Fibroblast of skin of left biceps (primary cell): ENCODE data around the gene SFXN4.
"Not testable (repeated sequence)": the region's sequence is repeated elsewhere in the genome, so short reads cannot be mapped to it uniquely, and the experiment has no call there.

Experiments
- DNase-seq, 2 experiments: peaks; one replicate each; pipeline ENCODE4 v3.0.0-alpha.2; 2013; ENCODE audit warnings: low read depth in 2 of 2

Gene SFXN4

DNA sequence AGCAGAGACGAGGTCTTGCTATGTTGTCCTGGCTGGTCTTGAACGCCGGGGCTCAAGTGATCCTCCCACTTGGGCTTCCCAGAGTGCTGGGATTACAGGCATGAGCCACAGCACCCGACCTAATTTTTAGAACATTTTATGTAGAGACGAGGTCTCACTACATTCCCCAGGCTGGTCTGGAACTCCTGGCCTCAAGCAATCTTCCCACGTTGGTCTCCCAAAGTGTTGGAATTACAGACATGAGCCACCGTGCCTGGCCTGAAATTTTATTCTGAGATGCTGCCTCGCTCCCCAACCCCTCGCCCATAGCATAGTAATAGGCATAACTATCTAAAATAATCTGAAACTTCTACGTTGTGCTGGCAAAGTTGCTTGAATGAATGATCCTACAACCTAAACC lies 21.9 kb downstream of the SFXN4 start:
- no peak for DNase-seq

DNA sequence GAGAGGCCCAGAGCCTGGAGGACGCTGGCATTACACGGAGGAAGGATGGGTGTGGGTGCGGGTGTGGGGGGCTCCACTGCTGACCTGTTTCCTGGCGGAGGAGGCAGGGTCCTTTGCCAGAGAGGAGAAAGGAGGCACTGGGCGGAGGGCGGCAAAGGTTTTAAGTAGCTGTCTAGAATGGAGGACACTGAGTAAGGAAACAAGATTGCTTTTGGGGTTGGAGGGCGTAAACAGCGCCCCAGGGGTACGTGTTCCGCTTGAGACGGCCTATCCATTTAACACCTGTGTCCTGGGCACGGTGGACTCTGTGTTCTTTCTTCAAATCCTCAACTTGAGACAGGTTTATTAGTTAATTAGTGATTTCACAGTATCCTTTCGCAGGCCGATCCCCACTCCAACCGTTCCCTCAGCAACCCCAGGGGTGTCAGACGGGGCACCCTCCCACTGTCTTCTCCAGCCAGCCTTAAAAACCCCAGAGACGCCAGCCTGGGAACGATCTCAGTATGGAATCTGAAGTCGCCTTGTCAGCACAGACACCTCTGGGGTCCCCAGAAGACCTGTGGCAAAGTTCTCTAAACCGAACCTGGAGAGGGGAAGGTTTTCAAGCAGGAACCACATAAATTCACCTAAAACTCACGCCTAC lies 24.8 kb downstream of the SFXN4 start:
- DNase-seq, result no peak

DNA sequence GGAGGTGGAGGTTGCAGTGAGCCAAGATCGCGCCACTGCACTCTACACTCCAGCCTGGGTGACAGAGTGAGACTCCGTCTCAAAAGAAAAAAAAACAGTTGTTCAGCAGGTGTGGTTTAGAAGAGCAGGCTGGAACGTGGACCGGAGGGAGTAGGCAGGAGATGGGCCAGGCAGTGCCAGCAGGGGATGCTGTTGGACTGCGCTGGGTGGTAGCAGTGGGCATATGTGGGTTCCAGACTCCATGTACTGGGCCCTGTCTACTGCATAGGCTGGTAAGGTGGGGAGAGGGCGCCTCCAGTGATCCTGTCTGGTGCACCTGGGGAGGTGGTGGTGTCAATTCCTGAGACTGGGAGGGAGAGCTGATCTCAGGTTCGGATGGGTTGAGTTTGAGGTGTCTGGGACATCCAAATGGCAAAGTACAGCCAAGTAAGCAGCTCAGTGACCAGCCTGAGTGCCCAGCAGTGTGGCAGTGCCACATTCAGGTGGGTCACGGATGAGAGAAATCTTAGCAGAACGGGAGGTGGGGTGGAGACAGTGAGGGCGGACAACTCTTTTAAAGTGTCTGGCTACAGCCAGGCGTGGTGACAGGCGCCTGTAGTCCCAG lies 25.9 kb downstream of the SFXN4 start:
- no peak for DNase-seq

DNA sequence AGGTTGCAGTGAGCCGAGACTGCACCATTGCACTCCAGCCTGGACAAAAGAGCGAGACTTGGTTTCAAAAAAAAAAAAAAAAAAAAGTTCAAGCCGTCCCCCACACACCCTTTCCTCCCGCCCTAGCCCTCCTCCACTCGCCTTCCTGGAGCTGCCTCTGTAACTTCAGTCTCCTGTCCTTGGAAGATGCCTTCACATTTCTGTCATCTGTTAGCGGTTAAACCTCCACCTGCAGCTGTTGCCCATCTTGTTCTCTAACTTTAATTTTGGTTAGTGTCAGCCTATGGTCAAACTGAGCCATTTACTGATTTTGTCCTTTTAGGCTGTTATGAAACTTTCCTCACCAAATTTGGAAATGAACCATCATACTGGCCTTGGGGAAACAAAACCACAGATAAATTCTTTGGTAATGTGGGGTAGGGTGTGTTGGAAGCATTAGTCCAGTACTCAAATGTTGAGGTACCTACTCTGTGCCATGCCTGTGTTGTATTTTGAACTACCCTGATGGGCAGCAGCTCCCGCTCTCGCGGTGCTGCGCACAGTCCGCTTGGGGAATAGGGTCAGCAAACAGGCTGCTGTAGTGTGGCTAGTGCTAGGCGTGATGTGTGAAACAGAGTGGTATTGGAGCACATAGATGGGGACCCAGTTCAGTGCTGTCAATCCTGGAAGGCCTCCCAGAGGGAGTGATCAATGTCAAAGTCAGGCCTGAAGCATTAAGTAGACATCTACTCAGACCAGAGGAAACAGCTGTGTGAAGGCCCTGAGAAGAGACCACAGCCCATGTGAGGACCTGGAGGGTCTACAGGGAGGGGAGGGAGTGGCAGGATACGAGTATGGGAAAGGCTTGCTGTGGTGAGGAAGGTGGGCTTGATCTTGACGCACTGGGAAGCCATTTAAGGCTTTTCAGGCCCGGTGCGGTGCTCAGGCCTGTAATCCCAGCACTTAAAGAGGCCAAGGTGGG lies 26.9 kb downstream of the SFXN4 start:
- no peak for DNase-seq

DNA sequence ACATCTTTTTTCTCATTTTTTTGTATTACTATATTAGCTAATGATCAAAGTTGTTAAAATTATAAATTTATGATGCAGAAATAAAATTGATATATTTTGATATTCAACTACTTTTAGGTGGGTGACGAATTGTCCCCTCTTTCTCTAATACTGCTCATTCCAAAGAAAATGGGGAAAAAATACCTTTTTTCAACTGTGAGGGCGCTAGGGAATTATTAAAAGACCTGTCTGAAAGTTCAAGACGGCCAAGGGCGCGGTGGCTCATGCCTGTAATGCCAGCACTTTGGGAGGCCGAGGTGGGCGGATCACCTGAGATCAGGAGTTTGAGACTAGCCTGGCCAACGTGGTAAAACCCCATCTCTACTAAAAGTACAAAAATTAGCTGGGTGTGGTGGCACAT lies 27.6 kb downstream of the SFXN4 start:
- DNase-seq, result not testable (repeated sequence)

DNA sequence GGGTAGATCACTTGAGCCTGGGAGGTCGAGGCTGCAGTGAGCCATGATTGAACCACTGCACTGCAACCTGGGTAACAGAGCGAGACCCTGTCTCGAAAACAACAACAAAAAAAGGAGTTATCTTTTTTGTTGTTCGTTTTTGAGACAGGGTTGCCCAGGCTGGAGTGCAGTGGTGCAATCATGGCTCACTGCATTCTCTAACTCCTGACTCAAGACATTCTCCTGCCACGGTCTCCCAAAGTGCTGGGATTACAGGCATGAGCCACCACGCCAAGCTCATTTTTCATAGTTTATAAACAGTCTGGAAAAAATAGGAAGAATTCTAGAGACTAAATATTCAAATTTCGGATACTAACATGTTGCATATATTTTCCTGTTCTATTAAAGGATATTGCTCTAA lies 29.4 kb downstream of the SFXN4 start:
- no peak for DNase-seq

DNA sequence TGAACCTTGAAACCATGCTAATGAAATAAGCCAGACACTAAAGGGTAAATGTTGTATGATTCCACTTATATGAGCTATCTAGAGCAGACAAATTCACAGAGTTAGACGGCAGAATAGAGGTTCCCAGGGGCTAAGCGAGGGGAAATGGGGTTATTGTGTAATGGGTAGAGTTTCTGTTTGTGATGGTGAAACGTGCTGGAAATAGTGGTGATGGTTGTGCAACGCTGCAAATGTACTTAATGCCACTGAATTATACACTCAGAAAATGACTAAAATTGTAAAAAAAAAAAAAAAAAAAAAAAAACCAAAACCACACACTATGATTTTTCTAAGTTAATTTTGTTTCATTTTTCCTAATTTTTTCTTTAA lies 30.0 kb downstream of the SFXN4 start:
- peak; percentile 33 to 41 for DNase-seq

DNA sequence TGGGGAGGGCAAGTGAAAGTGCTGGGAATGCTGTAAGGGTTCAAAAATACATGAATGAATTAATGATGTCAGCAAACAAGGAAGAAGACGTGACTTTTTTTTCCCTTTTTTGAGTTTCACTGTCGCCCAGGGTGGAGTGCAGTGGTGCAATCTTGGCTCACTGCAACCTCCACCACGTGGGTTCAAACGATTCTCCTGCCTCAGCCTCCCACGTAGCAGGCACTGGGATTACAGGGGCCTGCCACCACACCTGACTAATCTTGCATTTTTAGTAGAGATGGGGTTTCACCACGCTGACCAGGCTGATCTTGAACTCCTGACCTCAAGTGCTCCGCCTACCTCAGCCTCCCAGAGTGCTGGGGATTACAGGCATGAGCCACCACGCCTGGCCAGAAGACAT lies 31.6 kb downstream of the SFXN4 start:
- no peak for DNase-seq

DNA sequence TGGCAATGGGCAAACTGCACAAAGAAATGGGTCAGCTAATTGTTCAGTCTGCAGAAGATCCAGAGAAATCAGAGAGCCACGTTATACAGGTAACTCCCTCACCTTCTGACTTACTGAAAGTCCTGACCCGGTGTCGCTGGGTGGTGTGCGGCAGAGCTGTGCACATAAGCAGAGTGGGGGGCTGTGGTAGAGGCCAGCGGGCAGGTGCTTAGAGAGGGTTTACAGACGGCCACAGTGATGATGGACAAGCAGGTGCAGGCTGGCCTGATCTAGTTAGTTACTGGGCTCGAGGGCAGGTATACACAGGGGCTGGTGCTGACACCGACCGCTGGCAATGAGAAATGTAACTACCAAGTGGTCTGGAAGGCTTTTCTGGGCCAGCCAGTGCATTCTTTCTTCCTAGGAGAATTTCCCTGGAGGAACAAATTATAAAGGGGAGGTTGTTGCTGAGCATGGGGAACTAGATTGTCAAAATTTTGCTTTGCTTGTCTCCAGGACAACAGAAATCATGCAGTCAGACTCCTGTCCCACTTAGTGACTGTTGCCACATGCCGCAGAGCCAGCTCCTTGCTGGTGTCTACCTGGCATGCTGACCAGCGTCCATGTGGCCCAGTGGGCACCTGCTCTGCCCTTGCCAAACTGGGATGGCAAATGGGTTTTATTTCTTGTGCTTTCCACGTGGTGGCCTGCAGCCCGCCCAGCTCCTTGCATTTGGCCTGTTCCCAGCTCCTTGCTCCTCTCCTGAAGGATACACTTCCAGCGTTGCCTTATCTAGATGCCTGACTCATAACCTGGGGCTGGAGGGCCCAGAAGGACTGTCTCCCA lies 32.8 kb downstream of the SFXN4 start:
- DNase-seq, result no peak

DNA sequence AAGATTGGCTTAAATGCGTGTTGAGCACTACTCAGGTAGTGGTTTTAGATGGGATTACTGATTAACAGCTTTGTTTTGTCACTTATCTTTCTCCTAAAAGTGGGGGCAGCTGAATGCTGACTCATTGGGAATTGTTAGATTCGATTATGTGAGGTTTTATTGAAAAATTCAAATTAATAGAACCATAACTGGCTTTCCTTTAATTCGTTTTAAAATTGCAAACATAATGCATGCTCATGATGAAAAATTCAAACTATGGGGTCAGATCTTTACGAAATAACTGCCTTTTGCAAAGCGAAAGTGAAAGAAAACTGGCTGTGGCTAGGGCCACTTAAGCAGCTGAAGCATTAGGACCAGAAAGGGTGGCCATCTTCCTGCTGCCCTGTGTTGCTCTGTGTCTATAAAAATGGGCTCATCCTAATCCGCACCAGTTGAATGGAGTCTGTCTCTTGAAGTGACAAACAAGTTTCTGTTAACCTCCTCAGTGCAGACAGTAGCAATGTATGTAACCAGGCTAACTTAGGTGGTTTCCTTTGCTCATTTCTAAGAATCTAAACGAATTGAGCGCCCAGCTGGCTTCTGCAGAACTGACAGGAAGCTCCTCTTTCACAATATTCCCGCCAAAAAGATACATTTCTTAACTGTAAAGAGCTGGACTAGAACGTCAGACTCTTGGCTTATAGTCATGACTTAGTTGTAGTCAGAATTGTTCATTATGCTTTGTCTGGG lies 33.8 kb downstream of the SFXN4 start:
- no peak for DNase-seq

DNA sequence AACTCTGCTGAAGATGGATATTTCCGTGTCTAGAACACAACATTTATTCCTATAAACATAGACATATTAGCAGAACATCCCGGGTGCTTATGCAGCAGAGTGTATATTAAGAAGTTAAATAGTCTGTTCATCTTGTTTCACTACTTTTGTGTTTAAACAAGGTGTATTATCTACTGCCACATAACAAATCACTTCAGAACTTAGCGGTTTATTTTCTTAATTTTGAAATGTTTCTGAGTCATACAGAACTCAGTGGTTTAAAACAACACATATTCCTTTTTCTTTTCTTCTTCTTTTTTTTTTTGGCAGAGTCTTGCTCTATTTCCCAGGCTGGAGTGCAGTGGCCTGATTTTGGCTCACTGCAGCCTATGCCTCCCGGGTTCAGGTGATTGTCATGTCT lies 35.8 kb downstream of the SFXN4 start:
- DNase-seq, result no peak

DNA sequence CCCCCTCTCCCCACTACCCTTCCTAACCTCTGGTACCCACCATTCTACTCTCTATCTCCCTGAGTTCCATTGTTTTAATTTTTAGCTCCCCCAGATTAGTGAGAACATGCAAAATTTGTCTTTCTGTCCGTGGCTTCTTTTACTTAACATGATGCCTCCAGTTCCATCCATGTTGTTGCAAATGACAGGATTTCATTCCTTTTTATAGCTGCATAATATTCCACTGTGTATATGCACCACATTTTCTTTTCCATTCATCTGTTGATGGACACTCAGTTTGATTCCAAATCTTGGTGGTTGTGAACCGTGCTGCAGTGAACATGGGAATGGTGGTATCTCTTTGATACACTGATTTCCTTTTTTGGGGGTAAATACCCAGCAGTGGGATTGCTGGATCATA lies 39.6 kb downstream of the SFXN4 start:
- DNase-seq, result no peak

DNA sequence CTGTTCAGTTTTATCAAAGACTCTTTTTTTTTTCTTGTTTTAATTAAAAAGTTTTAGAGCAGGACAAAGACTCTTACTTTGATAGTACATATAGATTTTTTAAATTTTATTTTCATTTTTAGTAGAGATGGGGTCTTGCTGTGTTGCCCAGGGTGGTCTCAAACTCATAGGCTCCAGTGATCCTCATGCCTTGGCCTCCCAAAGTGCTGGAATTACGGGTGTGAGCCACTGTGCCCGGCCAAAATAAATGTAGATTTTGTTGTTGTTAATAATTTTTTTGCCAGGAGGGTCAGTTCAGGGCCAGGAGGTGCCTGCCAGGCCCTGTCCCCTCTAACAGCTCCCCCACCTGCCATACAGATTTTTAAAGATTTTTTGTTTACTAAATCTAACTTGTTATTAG lies 44.6 kb downstream of the SFXN4 start:
- no peak for DNase-seq

DNA sequence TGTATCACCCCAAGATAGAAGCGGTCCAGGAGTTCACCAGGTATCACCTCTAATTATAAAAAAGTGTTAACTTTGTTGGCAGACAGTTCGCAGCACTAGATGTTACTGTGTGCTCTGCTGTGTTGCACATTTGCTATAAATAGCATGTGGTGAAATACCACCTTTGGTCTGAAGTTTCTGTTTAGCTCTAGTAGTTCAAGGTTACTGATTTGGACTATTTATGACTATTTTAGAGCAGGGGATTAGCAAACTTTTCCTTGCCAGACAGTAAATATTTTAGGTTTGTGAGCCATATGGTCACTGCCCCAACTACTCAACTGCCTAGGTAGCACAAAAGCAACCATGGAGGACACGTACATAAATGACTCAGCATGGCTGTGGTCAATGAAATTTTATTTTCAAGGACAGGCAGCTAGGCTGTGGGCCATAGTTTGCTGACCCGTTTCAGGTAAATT lies 45.1 kb downstream of the SFXN4 start:
- no peak for DNase-seq

DNA sequence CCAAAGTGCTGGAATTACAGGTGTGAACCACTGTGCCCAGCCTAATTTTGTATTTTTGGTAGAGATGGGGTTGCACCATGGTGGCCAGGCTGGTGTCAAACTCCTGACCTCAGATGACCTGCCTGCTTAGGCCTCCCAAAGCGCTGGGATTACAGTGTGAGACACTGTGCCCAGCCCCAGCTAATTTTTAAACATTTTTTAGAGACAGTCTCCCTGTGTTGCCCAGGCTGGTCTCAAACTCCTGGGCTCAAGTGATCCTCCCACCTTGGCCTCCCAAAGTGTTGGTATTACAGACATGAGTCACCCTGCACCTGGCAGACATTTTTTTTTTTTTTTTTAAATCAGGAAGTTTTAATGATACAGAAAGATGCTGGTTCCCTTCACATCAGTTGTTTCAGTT lies 46.1 kb downstream of the SFXN4 start:
- no peak for DNase-seq

DNA sequence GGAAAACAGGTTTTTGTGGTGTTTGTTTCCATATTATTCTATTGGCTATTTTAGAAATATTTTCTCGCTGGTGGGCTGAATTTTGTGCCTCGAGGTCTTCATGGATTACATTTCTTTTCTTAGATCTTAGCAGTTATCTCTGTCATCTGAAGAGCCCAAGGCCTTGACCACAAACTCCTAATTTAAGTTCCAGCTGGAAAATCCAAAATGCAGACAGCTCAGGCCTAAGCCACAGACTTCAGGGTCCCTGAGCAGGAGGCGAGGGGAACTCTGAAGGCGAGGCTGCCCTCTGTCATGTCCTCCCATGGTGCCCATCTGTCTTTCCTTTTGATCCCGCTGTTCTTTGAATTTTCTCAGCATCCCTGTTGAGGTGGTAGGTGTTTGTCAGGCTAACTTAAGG lies 47.3 kb downstream of the SFXN4 start:
- no peak for DNase-seq

DNA sequence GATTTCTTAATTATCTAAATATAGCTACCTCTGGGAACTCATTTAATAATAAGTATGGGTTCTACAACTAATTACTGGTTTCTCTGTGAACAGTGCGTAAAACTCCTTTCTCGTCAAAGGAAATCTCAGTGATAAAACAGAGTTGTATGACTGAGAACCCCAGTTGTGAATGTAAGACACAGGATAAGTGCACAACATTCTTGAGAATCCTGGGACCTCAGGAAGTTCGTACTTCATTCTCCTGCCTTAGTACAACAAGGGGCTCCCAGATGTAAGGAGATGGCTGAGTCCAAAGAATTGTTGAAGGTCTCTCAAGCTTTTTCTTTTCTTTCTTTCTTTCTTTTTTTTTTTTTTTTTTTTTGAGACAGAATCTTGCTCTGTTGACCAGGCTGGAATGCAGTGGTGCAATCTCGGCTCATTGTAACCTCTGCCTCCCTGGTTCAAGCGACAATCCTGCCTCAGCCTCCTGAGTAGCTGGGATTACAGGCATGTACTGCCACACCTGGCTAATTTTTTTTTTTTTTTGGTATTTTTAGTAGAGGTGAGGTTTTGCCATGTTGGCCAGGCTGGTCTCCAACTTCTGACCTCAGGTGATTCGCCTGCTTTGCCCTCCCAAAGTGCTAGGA lies 49.1 kb downstream of the SFXN4 start:
- no peak for DNase-seq

DNA sequence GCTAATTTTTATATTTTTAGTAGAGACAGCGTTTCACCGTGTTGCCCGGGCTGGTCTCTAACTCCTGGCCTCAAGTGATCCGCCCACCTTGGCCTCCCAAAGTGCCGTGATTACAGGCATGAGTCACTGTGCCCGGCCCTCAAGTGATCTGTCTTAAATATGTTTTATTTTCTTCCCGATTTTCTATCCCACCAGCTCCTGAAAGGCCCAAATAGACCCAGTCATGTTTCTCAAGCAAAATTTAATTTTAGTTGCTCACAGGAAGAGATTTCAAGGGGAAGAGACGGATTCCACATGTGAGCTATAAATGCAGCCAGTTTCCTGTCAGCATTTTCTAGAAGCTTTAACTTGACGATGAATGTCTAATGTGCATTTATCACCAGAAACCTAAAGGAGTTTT lies 49.6 kb downstream of the SFXN4 start:
- DNase-seq, result no peak

DNA sequence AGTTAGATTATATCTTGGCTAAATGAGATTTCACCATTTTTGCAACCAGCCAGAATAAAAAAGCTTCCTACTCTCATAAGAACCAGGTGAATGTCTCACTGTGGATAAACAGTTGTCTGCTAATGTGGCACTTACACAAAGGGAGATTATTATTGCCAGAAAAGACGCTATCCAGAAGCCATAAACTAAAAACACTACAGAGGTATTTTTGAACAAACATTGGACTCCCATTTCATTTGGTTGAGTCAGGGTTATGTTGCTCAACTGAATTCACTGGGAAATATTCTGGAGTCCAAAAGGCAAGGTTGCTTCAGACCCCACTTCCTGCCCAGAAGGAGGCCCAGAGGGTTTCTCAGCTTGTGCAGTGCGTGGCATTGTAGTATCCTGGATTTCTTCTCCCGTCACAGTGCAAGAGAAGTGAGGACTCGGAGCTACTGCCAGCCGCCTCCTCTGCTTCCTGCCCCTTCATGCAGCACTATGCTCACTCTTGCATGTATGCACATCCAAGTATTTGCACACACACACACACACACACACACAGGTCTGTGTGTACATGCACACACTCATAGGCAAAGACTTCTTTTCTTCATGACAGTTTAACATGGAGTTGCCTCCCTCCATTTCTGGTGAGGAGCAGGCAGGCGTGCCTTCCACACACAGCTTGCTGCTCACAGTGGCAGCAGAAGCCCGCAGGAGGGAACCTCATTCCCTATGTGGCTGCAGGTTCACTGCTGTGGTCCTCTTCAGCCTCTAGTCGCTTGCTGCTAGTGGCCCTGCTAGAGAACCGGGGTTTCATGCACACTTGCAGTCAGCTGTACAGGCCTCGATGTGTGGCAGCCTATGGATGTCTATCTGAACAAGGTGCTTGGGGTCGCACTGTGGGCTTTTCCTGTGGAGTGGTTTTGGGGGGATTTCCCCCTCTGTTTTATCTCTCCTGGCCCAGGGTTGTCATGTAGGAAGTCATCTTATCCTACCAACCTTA lies 51.5 kb downstream of the SFXN4 start:
- peak; percentile 54 to 58 for DNase-seq

DNA sequence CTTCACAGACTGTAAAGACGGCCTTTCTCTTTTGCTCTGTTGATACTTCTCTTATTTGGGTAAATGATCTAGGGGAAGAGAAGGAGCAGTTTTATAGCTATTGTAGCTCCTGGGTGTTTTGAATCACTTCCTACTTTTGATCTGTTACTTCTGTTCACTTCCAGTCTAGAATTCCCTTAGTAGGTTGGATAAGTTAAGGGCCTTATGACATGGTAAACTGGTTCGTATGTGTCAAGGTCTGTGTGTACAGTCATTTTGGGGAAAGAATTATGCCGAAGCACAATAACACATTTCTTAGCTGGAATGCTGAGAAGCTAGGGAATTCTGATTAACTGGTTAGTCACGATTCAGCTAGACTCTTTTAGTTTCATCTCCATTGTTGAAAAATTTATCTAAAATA lies 53.5 kb downstream of the SFXN4 start:
- no peak for DNase-seq
